ENCODE data around the gene BMP6.

- TF ChIP-seq EZH2phosphoT487 (IDR thresholded peaks at IDR 0.05; ENCODE audit: insufficient read depth, low read depth) (no peak), EZH2 (IDR thresholded peaks at IDR 0.05; ENCODE audit: insufficient read depth, poor library complexity, severe bottlenecking) (no peak)
Observed at GRCh38 chr6:7833751-7834070, 107.8 kb downstream of the BMP6 start.
